GM18511 (cell line): ENCODE data around the gene SLC13A2.
A peak's percentile ranks its signal among the peaks of the same experiment; 100 is the strongest.

Experiments used
- ATAC-seq: cut with Tn5 transposase; IDR thresholded peaks from one replicate; pipeline ENCODE4 v1.9.1; 2021; ENCODE audit warnings: mild to moderate bottlenecking, moderate library complexity; ENCODE audit not compliant: unreplicated experiment

The SLC13A2 gene

GRCh38 chr17:28470266-28470913 lies 3.1 kb upstream of the SLC13A2 start:
- no peak for ATAC-seq

GRCh38 chr17:28470914-28471366 lies 2.5 kb upstream of the SLC13A2 start:
- no peak for ATAC-seq

- no peak for ATAC-seq
These were observed 1.7 kb upstream of the SLC13A2 start for GRCh38 chr17:28471531-28472342.

- ATAC-seq: no peak
These were observed 460 bp upstream of the SLC13A2 start for GRCh38 chr17:28472871-28473497.

- ATAC-seq: no peak
These were observed 677 bp downstream of the SLC13A2 start for GRCh38 chr17:28474111-28474531.

- no peak for ATAC-seq
These were observed 1.9 kb downstream of the SLC13A2 start for GRCh38 chr17:28475151-28475900.

- no peak for ATAC-seq
These were observed 2.8 kb downstream of the SLC13A2 start for GRCh38 chr17:28476076-28476865.

- no peak for ATAC-seq
These were observed 4.5 kb downstream of the SLC13A2 start for GRCh38 chr17:28477928-28478327.

- ATAC-seq: no peak
These were observed 5.5 kb downstream of the SLC13A2 start for GRCh38 chr17:28478712-28479615.

GRCh38 chr17:28480278-28480677 lies 6.8 kb downstream of the SLC13A2 start:
- no peak for ATAC-seq

GRCh38 chr17:28480799-28481571 lies 7.5 kb downstream of the SLC13A2 start:
- ATAC-seq: no peak

GRCh38 chr17:28482551-28483199 lies 9.2 kb downstream of the SLC13A2 start:
- no peak for ATAC-seq

- peak; percentile 97 for ATAC-seq
These were observed 10.9 kb downstream of the SLC13A2 start for GRCh38 chr17:28484296-28484695.

- ATAC-seq: peak; percentile 7
These were observed 11.6 kb downstream of the SLC13A2 start for GRCh38 chr17:28485049-28485448.

- ATAC-seq: no peak
These were observed 14.6 kb downstream of the SLC13A2 start for GRCh38 chr17:28487881-28488532.

- ATAC-seq: no peak
These were observed 15.3 kb downstream of the SLC13A2 start for GRCh38 chr17:28488533-28489276.

GRCh38 chr17:28491286-28491685 lies 17.8 kb downstream of the SLC13A2 start:
- no peak for ATAC-seq
